Lower lobe of right lung (tissue), 2 donors: ENCODE measurements around the gene INTS6L. TPM values are rescaled to one million over a fixed set of nuclear protein-coding genes. Genes with fewer than 3 reads are reported as not detected.
"Not testable (repeated sequence)": the region's sequence is repeated elsewhere in the genome, so short reads cannot be mapped to it uniquely, and the experiment has no call there.

Experiments used
- ATAC-seq, 2 donors: fragments of 200-7000 bp; cut with Tn5 transposase; one replicate each; pipeline ENCODE4 v1.9.1; 2020 to 2022; ENCODE audit warnings: mild to moderate bottlenecking in 2 of 2, moderate library complexity in 2 of 2
- DNase-seq: peaks from one replicate; pipeline ENCODE4 v3.0.0-alpha.2; 2020
- H3K27ac ChIP-seq: fragments of 200-600 bp; one replicate; pipeline ENCODE4 v1.8.0; 2022
- H3K27me3 ChIP-seq: fragments of 200-600 bp; one replicate; pipeline ENCODE4 v1.8.0; 2022; ENCODE audit warnings: low read depth
- H3K36me3 ChIP-seq: fragments of 200-600 bp; one replicate; pipeline ENCODE4 v1.8.0; 2022; ENCODE audit warnings: mild to moderate bottlenecking
- H3K4me1 ChIP-seq: fragments of 200-600 bp; one replicate; pipeline ENCODE4 v1.8.0; 2022
- H3K4me3 ChIP-seq: fragments of 200-600 bp; one replicate; pipeline ENCODE4 v1.8.0; 2022; ENCODE audit warnings: mild to moderate bottlenecking
- H3K9me3 ChIP-seq: fragments of 200-600 bp; one replicate; pipeline ENCODE4 v1.8.0; 2022
- intact Hi-C: fragments of 100-400 bp; cut with DNase I; formaldehyde crosslinking; loops from one replicate; pipeline ENCODE4 v1.11.0; 2022
- total RNA-seq: library from RNA; stranded (reverse); fragmentation: NEBNext Ultra II Directional; extraction: Animal tissue kit (Norgen Biotek cat#: 25700); gene quantifications from one replicate; pipeline ENCODE4 v1.2.1, GENCODE V29; 2021
- TF ChIP-seq, protein P1 (sequence below): fragments of 200-600 bp; IDR thresholded peaks from one replicate; pipeline ENCODE4 v1.8.0; 2022; ENCODE audit warnings: antibody characterized with exemption, mild to moderate bottlenecking
- donor health status: DM: no; HTN: yes; CAD: no; lungs with severe emphysema.

Gene INTS6L
- total RNA-seq, 1 donor from 2014 or later = 6.9 TPM

DNA sequence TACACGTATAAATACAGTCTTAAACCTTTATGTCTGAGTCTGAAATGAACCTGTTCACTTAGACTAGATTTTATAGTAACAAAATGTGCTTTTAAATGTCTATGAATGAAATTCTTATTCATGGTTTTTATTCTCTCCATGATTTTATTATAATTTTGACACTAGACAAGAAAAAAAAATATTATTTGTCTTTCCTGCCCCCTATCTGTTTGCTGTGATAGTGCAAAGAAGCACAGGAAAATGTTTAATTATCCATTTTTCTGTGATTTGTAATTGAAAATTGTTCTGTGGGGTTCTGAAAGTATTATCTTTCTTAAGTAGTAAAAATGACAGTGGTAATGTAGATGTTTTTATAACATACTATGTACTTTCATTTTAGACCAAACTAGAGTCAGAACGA, 52.0 kb downstream of the INTS6L start:
- intact Hi-C loops = no loop called here
- peaks cover 22% of the 10 kb centered on the region for H3K36me3 ChIP-seq
- H3K4me3 ChIP-seq = no peak overlapping the region
- DNase-seq (no peak), ATAC-seq (no peak)
- TF ChIP-seq, protein P1, sequence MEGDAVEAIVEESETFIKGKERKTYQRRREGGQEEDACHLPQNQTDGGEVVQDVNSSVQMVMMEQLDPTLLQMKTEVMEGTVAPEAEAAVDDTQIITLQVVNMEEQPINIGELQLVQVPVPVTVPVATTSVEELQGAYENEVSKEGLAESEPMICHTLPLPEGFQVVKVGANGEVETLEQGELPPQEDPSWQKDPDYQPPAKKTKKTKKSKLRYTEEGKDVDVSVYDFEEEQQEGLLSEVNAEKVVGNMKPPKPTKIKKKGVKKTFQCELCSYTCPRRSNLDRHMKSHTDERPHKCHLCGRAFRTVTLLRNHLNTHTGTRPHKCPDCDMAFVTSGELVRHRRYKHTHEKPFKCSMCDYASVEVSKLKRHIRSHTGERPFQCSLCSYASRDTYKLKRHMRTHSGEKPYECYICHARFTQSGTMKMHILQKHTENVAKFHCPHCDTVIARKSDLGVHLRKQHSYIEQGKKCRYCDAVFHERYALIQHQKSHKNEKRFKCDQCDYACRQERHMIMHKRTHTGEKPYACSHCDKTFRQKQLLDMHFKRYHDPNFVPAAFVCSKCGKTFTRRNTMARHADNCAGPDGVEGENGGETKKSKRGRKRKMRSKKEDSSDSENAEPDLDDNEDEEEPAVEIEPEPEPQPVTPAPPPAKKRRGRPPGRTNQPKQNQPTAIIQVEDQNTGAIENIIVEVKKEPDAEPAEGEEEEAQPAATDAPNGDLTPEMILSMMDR = peak; percentile 21
- no peaks in the 10 kb centered on the region for H3K9me3 ChIP-seq
- H3K27ac ChIP-seq = no peak overlapping the region
- no peaks in the 10 kb centered on the region for H3K4me1 ChIP-seq
- no peaks in the 10 kb centered on the region for H3K27me3 ChIP-seq

DNA sequence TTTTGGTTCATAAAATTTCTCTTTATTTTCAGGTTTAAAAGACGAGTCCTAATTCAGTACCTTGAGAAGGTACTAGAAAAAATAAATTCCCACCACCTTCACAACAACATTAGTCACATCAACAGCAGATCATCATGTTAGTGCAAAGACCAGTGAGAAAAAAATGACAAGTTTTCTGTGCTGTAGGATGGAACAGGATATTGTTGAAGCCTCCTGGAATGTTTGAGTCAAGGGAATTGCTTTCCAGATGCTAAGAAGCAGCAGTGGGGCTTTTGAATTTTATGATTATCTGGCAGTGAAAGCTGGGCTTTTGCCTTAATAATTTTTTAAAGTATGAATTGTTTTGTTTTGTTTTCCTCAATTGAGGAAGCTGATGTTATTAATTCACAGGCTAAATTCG, 61.0 kb downstream of the INTS6L start:
- Histone ChIP-seq H3K4me1 (no peaks in the 10 kb centered on the region), H3K4me3 (no peak overlapping the region), H3K36me3 (peaks cover 31% of the 10 kb centered on the region), H3K27ac (no peak overlapping the region), H3K27me3 (no peaks in the 10 kb centered on the region), H3K9me3 (no peaks in the 10 kb centered on the region)
- DNase-seq (no peak), ATAC-seq (no peak)
- TF ChIP-seq, protein P1 = no peak
- intact Hi-C loops = no loop called here

DNA sequence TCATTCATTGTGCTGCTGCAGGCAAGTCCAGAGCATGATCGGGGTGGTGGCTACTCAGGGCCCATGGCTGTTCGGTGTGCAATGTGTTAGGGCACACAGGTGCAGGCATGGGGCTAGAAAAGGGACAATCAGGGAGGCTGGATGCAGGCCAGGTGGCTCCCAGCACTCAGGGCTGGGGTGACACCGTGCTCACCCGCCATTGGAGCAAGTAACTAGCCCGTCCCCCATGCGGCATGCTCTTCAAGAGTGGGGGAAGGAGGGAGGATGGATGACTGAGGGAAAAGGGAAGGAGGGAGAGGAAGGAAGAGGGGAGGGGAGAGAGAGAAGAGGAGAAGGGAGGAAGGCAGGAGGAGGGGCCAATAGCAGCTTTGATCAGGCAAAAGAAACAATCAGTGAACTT, 64.7 kb downstream of the INTS6L start:
- ATAC-seq = no peak
- peaks cover 13% of the 10 kb centered on the region for H3K36me3 ChIP-seq
- intact Hi-C loops = no loop called here

DNA sequence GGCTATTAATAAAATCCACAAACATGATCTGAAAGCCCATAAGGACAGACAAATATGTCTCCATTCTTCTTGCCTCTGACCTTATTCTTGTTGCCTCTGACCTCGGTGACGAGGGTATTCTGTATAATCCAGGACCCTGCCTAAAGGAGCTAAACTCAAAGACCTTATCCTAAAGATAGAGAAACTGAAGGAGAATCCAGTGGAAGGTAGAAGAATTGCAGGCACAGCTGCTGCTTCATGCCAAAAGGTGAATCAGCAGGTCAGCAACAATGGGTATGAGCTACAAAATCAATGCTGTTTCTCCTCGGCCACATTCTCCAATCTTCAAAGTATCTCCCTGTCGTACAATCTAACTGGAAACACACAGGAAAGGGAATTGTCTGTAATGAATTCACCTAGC, 71.4 kb downstream of the INTS6L start:
- H3K36me3 ChIP-seq = no peaks in the 10 kb centered on the region
- DNase-seq (no peak), ATAC-seq (no peak)
- no peaks in the 10 kb centered on the region for H3K9me3 ChIP-seq
- no peak overlapping the region for H3K27ac ChIP-seq
- H3K27me3 ChIP-seq = no peaks in the 10 kb centered on the region
- H3K4me3 ChIP-seq = no peak overlapping the region
- H3K4me1 ChIP-seq = no peaks in the 10 kb centered on the region
- TF ChIP-seq, protein P1 = no peak
- intact Hi-C loops = no loop called here

More for the DNA sequence above, 64.7 kb downstream of the INTS6L start:
- Histone ChIP-seq H3K9me3 (no peaks in the 10 kb centered on the region), H3K27ac (no peak overlapping the region), H3K4me1 (no peaks in the 10 kb centered on the region), H3K4me3 (no peak overlapping the region), H3K27me3 (no peaks in the 10 kb centered on the region)
- no peak for DNase-seq
- TF ChIP-seq, protein P1 = no peak

DNA sequence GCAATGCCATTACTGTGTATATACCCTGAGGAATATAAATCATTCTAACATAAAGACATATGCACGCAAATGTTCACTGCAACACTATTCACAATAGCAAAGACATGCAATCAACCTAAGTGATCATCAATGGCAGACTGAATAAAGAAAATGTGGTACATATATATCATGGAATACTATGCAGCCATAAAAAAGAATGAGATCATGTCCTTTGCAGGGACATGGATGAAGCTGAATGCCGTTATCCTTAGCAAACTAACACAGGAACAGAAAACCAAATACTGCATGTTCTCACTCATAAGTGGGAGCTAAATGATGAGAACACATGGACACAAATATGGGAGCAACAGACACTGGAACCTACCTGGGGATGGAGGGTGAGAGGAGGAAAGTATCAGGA, 73.6 kb downstream of the INTS6L start:
- intact Hi-C loops, H3K4me3 ChIP-seq, H3K4me1 ChIP-seq, H3K9me3 ChIP-seq, H3K27me3 ChIP-seq, H3K36me3 ChIP-seq, DNase-seq, ATAC-seq, H3K27ac ChIP-seq: not testable (repeated sequence)

DNA sequence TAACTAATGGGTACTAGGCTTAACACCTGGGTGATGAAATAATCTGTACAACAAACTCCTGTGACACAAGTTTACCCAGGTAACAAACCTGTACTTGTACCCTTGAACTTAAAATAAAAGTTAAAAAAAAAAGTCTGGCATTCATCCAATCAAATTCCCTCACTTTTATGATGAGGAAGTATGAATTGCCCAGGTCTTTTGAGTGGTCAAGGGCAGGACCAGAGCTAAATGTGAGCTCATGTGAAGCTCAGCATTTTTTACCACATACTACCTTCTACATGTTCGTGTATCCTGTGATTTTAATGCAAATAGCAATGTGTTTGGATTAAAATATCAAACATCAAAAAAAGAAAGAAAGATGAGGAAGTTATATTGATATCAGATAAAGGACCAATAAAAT, 74.0 kb downstream of the INTS6L start:
- ATAC-seq, intact Hi-C loops, H3K27me3 ChIP-seq, H3K9me3 ChIP-seq, H3K27ac ChIP-seq, DNase-seq, H3K4me1 ChIP-seq, H3K36me3 ChIP-seq, H3K4me3 ChIP-seq: not testable (repeated sequence)

DNA sequence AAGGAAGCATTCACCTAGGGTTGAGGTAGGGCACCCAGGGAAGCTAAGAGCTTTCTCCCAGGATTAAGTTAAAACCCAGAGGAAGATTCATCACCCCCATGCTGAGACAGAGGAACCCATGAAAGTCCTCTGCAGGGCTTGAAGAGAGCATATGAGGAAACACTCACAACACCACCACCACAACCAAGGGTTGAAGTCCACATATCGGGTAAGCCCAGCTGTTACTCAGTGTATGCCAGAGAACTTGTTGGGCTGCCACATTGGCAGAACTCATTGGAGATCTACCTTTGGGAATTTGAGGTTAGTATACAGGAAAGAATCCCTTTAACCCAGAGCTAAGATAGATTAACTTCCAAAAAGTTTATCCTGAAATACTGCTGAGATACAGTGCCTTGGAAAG, 75.1 kb downstream of the INTS6L start:
- H3K27me3 ChIP-seq = no peaks in the 10 kb centered on the region
- no peaks in the 10 kb centered on the region for H3K36me3 ChIP-seq
- no peak overlapping the region for H3K27ac ChIP-seq
- no peak for ATAC-seq
- H3K4me3 ChIP-seq = no peak overlapping the region
- intact Hi-C loops = no loop called here
- no peaks in the 10 kb centered on the region for H3K4me1 ChIP-seq
- no peak for DNase-seq
- TF ChIP-seq, protein P1 = no peak
- no peaks in the 10 kb centered on the region for H3K9me3 ChIP-seq
